KMS-11 (cell line): Measurements from ENCODE around the gene CGB5.
"Not testable (repeated sequence)": the region's sequence is repeated elsewhere in the genome, so short reads cannot be mapped to it uniquely, and the experiment has no call there.

Experiments
- H2AFZ ChIP-seq: fragments of 200-600 bp; sonication (generic); 2 replicates; pipeline ENCODE4 v1.6.1; 2016; ENCODE audit warnings: antibody characterized with exemption, mixed run types, low read depth
- H3K27ac ChIP-seq: fragments of 200-600 bp; sonication (generic); 2 replicates; pipeline ENCODE4 v1.6.1; 2016; ENCODE audit warnings: mild to moderate bottlenecking, mixed run types
- H3K27me3 ChIP-seq: fragments of 200-600 bp; sonication (generic); 2 replicates; pipeline ENCODE4 v1.6.1; 2017; ENCODE audit warnings: mild to moderate bottlenecking, low read depth, mixed run types, moderate library complexity; ENCODE audit not compliant: insufficient read depth
- H3K36me3 ChIP-seq: fragments of 200-600 bp; sonication (generic); 2 replicates; pipeline ENCODE4 v1.6.1; 2017; ENCODE audit warnings: mild to moderate bottlenecking, mixed run types; ENCODE audit not compliant: insufficient read depth
- H3K4me1 ChIP-seq: fragments of 200-600 bp; sonication (generic); 2 replicates; pipeline ENCODE4 v1.6.1; 2016; ENCODE audit warnings: mild to moderate bottlenecking, low read depth, mixed run types; ENCODE audit not compliant: poor library complexity, severe bottlenecking
- H3K4me2 ChIP-seq: fragments of 200-600 bp; sonication (generic); 2 replicates; pipeline ENCODE4 v1.7.0; 2016; ENCODE audit warnings: mild to moderate bottlenecking, mixed run types
- H3K4me3 ChIP-seq: fragments of 200-600 bp; sonication (generic); IDR thresholded peaks from 2 replicates; pipeline ENCODE4 v1.6.1; 2017; ENCODE audit warnings: low read depth, low read length, mixed read lengths; ENCODE audit not compliant: insufficient read depth
- H3K79me2 ChIP-seq: fragments of 200-600 bp; sonication (generic); 2 replicates; pipeline ENCODE4 v1.6.1; 2016; ENCODE audit warnings: low read depth, mixed run types; ENCODE audit not compliant: insufficient read depth
- H3K9ac ChIP-seq: fragments of 200-600 bp; sonication (generic); 2 replicates; pipeline ENCODE4 v1.6.1; 2016; ENCODE audit warnings: mild to moderate bottlenecking, mixed run types
- H4K20me1 ChIP-seq: fragments of 200-600 bp; sonication (generic); 2 replicates; pipeline ENCODE4 v1.6.1; 2016; ENCODE audit warnings: mild to moderate bottlenecking, mixed run types; ENCODE audit not compliant: insufficient read depth
- CTCF ChIP-seq: fragments of 200-600 bp; sonication (generic); conservative IDR thresholded peaks from 2 replicates; pipeline ENCODE4 v1.6.1; 2017; ENCODE audit warnings: low read depth, mild to moderate bottlenecking, antibody characterized with exemption, low read length, moderate library complexity, mixed read lengths

CGB5 gene

GRCh38 chr19:49042177-49042576 lies 1.5 kb upstream of the CGB5 start:
- Histone ChIP-seq H3K27me3 (peaks cover 55% of the 10 kb centered on the region), H2AFZ (no peak overlapping the region), H3K79me2 (no peaks in the 10 kb centered on the region), H3K4me3 (no peak overlapping the region), H3K36me3 (no peaks in the 10 kb centered on the region), H3K9ac (no peak overlapping the region), H4K20me1 (no peaks in the 10 kb centered on the region), H3K4me1 (no peaks in the 10 kb centered on the region), H3K4me2 (no peak overlapping the region), H3K27ac (no peak overlapping the region)
- TF ChIP-seq CTCF: no peak

GRCh38 chr19:49042666-49043065 lies 982 bp upstream of the CGB5 start:
- H3K4me1 ChIP-seq, H3K27ac ChIP-seq, H3K79me2 ChIP-seq, H3K4me2 ChIP-seq, H3K9ac ChIP-seq, H3K4me3 ChIP-seq, H2AFZ ChIP-seq, H4K20me1 ChIP-seq, H3K36me3 ChIP-seq: not testable (repeated sequence)
- peaks cover 53% of the 10 kb centered on the region for H3K27me3 ChIP-seq

- not testable (repeated sequence) for H3K4me3 ChIP-seq, H3K79me2 ChIP-seq, H3K9ac ChIP-seq, H3K4me1 ChIP-seq, H2AFZ ChIP-seq, H3K36me3 ChIP-seq, H3K4me2 ChIP-seq, H4K20me1 ChIP-seq, H3K27ac ChIP-seq
- H3K27me3 ChIP-seq: peaks cover 47% of the 10 kb centered on the region; the same call in 1 of the 2 replicates
These were observed 5.4 kb downstream of the CGB5 start, which contains the start of gene CGB8 for GRCh38 chr19:49049011-49049410. Gene CGB8 (minus strand): TSS chr19:49049111. CDS start chr19:49048739, 372 bp downstream.

- H3K36me3 ChIP-seq, H3K4me1 ChIP-seq, H3K9ac ChIP-seq, H3K4me2 ChIP-seq, H3K27ac ChIP-seq, H2AFZ ChIP-seq, H3K4me3 ChIP-seq, H3K79me2 ChIP-seq, H4K20me1 ChIP-seq: not testable (repeated sequence)
- H3K27me3 ChIP-seq: peaks cover 49% of the 10 kb centered on the region; the same call in 1 of the 2 replicates
These were observed 6.2 kb downstream of the CGB5 start for GRCh38 chr19:49049834-49050233.

GRCh38 chr19:49050376-49051033 lies 6.9 kb downstream of the CGB5 start:
- not testable (repeated sequence) for H3K36me3 ChIP-seq, H3K4me3 ChIP-seq, H2AFZ ChIP-seq, H3K9ac ChIP-seq, H3K4me1 ChIP-seq, H3K79me2 ChIP-seq, H3K27ac ChIP-seq, H3K4me2 ChIP-seq, H4K20me1 ChIP-seq
- H3K27me3 ChIP-seq: peaks cover 52% of the 10 kb centered on the region

- peaks cover 84% of the 10 kb centered on the region for H3K27me3 ChIP-seq
- no peaks in the 10 kb centered on the region for H4K20me1 ChIP-seq
- no peak overlapping the region for H3K4me3 ChIP-seq
- H3K27ac ChIP-seq: no peak overlapping the region
- H3K4me1 ChIP-seq: peaks cover 8% of the 10 kb centered on the region
- peak overlapping the region; percentile 98 for H3K4me2 ChIP-seq
- H2AFZ ChIP-seq: peak overlapping the region; percentile 98
- peak; percentile 41; the same call in 1 of the 2 replicates for TF ChIP-seq CTCF
- no peaks in the 10 kb centered on the region for H3K36me3 ChIP-seq
- H3K79me2 ChIP-seq: no peaks in the 10 kb centered on the region
- no peak overlapping the region for H3K9ac ChIP-seq
These were observed 12.7 kb downstream of the CGB5 start for GRCh38 chr19:49056101-49056901.

- H3K9ac ChIP-seq, H3K79me2 ChIP-seq, H2AFZ ChIP-seq, H4K20me1 ChIP-seq, H3K27ac ChIP-seq, H3K36me3 ChIP-seq, H3K4me1 ChIP-seq, H3K4me3 ChIP-seq: not testable (repeated sequence)
- H3K27me3 ChIP-seq: peaks cover 84% of the 10 kb centered on the region
- H3K4me2 ChIP-seq: peak overlapping the region; percentile 98; the same call in 1 of the 2 replicates
These were observed 13.4 kb downstream of the CGB5 start for GRCh38 chr19:49056902-49057596.
